Neuronal stem cell (in vitro differentiated cells): Measurements from ENCODE around the gene RPL7A.

Experiments
- DNase-seq: peaks from one replicate; pipeline ENCODE4 v3.0.0-alpha.2; 2013; ENCODE audit warnings: low spot score
- H2AFZ ChIP-seq: one replicate; pipeline ENCODE4 v1.6.1; 2013; ENCODE audit warnings: mild to moderate bottlenecking, low read length, inconsistent platforms
- H2AK5ac ChIP-seq: 2 replicates; pipeline ENCODE4 v1.6.1; 2013; ENCODE audit warnings: low read depth, mild to moderate bottlenecking, inconsistent platforms, low read length, moderate library complexity, mixed read lengths
- H2BK120ac ChIP-seq: 2 replicates; pipeline ENCODE4 v1.6.1; 2013; ENCODE audit warnings: low read depth, mild to moderate bottlenecking, inconsistent platforms, low read length, moderate library complexity, mixed read lengths
- H2BK12ac ChIP-seq: one replicate; pipeline ENCODE4 v1.6.1; 2013; ENCODE audit warnings: low read length, inconsistent platforms
- H2BK15ac ChIP-seq: 2 replicates; pipeline ENCODE4 v1.6.1; 2013; ENCODE audit warnings: mild to moderate bottlenecking, low read length, inconsistent platforms, mixed read lengths
- H2BK5ac ChIP-seq: one replicate; pipeline ENCODE4 v1.6.1; 2013; ENCODE audit warnings: inconsistent platforms, mild to moderate bottlenecking, low read length, moderate library complexity
- H3K14ac ChIP-seq: one replicate; pipeline ENCODE4 v1.6.1; 2013; ENCODE audit warnings: low read length, inconsistent platforms
- H3K18ac ChIP-seq: 2 replicates; pipeline ENCODE4 v1.6.1; 2013; ENCODE audit warnings: low read length, inconsistent platforms
- H3K23ac ChIP-seq: 2 replicates; pipeline ENCODE4 v1.6.1; 2013; ENCODE audit warnings: low read depth, mild to moderate bottlenecking, mixed read lengths, low read length, inconsistent platforms; ENCODE audit not compliant: poor library complexity
- H3K27ac ChIP-seq: replicated peaks from 3 replicates; pipeline ENCODE4 v1.5.1; 2013; ENCODE audit warnings: low read length, inconsistent platforms
- H3K27me3 ChIP-seq, 3 experiments: 2 replicates each; pipeline ENCODE4 v1.6.1; 2013; ENCODE audit warnings: low read length in 3 of 3, mild to moderate bottlenecking in 2 of 3, inconsistent platforms in 1 of 3, low read depth in 1 of 3, mixed read lengths in 1 of 3, moderate library complexity in 1 of 3; ENCODE audit not compliant: control insufficient read depth in 3 of 3, insufficient read depth in 3 of 3
- H3K36me3 ChIP-seq, 2 donors: replicated peaks in 1 of 2; 2 replicates each; pipeline ENCODE4 v1.6.1; 2013; ENCODE audit warnings: low read length in 2 of 2; ENCODE audit not compliant: control insufficient read depth in 2 of 2, insufficient read depth in 2 of 2
- H3K4ac ChIP-seq: 2 replicates; pipeline ENCODE4 v1.6.1; 2013; ENCODE audit warnings: inconsistent platforms, mild to moderate bottlenecking, low read length, moderate library complexity
- H3K4me1 ChIP-seq, 2 donors: 1 replicate in 1 of 2; 2 replicates in 1 of 2; pipeline ENCODE4 v1.6.1; 2013; ENCODE audit warnings: low read length in 2 of 2, low read depth in 1 of 2; ENCODE audit not compliant: control insufficient read depth in 2 of 2, insufficient read depth in 1 of 2
- H3K4me2 ChIP-seq: one replicate; pipeline ENCODE4 v1.6.1; 2013; ENCODE audit warnings: mild to moderate bottlenecking, low read length, inconsistent platforms; ENCODE audit not compliant: insufficient read depth, poor library complexity, severe bottlenecking
- H3K4me3 ChIP-seq, 2 donors: 2 replicates each; pipeline ENCODE4 v1.5.1; 2013; ENCODE audit warnings: low read length in 2 of 2, mild to moderate bottlenecking in 2 of 2, inconsistent platforms in 1 of 2, moderate library complexity in 1 of 2
- H3K79me1 ChIP-seq: one replicate; pipeline ENCODE4 v1.6.1; 2013; ENCODE audit warnings: low read depth, mild to moderate bottlenecking, inconsistent platforms, low read length, moderate library complexity
- H3K9ac ChIP-seq: one replicate; pipeline ENCODE4 v1.6.1; 2013; ENCODE audit warnings: mild to moderate bottlenecking, low read depth, low read length, inconsistent platforms; ENCODE audit not compliant: poor library complexity
- H3K9me3 ChIP-seq, 2 donors: replicated peaks in 1 of 2; 2 replicates each; pipeline versions ENCODE3 to v1.6.1; 2013; ENCODE audit warnings: low read length in 2 of 2, mild to moderate bottlenecking in 2 of 2, inconsistent platforms in 1 of 2, low read depth in 1 of 2, mixed read lengths in 1 of 2, moderate library complexity in 1 of 2; ENCODE audit not compliant: control insufficient read depth in 2 of 2, insufficient read depth in 1 of 2
- H4K8ac ChIP-seq: one replicate; pipeline ENCODE4 v1.6.1; 2013; ENCODE audit warnings: low read depth, mild to moderate bottlenecking, inconsistent platforms, low read length, moderate library complexity
- H4K91ac ChIP-seq: one replicate; pipeline ENCODE4 v1.6.1; 2013; ENCODE audit warnings: low read length, low read depth, mild to moderate bottlenecking, inconsistent platforms; ENCODE audit not compliant: poor library complexity
- whole genome bisulfite sequencing, 2 donors: extraction: QIAGEN DNeasy Blood & Tissue Kit; methylation state at CpG; one replicate each; pipeline ENCODE4 v1.1.7; 2013; ENCODE audit warnings: missing lambda C conversion rate in 2 of 2, mixed read lengths in 1 of 2; ENCODE audit not compliant: insufficient read length in 2 of 2, insufficient replicate concordance in 1 of 2; ENCODE audit errors: extremely low coverage in 2 of 2; 5-methylcytosine and 5-hydroxymethylcytosine counted together

RPL7A gene

DNA sequence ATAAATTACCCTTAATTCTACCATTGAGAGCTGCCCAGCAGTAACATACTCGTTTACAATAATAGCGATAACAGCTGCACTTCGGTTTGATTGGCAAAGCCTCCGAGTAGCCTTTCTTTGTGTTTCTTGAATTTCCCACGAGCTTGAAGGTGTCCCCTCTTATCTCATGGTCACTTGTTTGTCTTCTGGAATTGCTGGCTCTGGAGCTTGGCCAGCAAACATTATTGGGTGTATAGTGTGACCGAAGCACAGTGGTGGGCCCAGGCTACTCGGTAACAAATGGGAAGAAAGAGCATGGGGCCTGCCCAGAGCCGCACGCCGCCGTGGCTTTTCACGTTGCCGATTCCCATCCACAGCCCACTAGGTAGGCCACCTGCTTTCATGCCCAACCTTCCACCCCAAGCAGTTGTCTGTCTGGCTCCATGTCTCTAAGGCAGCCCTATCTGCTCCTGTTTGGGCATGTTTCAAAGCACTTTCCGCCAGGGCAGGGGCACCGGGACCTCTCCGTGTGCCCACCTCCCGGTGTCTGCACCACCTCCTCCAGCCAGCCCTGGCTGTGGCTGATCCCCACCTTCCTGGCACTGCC, 36.8 kb downstream of the RPL7A start:
- H2BK12ac ChIP-seq = no peak overlapping the region
- peaks cover 0 to 3% (median 0%) of the 10 kb centered on the region in 3 experiments for H3K27me3 ChIP-seq
- H3K23ac ChIP-seq = no peak overlapping the region
- no peak overlapping the region for H3K4ac ChIP-seq
- peaks cover 0 to 2% of the 10 kb centered on the region in 2 donors for H3K36me3 ChIP-seq
- no peak overlapping the region for H4K8ac ChIP-seq
- H3K4me1 ChIP-seq = peaks cover 0 to 2% of the 10 kb centered on the region in 2 donors
- H3K9me3 ChIP-seq = peaks cover 0 to 7% of the 10 kb centered on the region in 2 donors
- H3K27ac ChIP-seq = no peak overlapping the region
- DNase-seq = no peak
- H3K9ac ChIP-seq = no peak overlapping the region
- H2BK15ac ChIP-seq = no peak overlapping the region
- no peak overlapping the region for H3K4me3 ChIP-seq
- no peak overlapping the region for H4K91ac ChIP-seq
- H2BK120ac ChIP-seq = no peak overlapping the region
- H3K4me2 ChIP-seq = no peak overlapping the region
- H3K14ac ChIP-seq = peak overlapping the region; percentile 75
- WGBS, 2 donors = no CpG with 5 or more reads among the region's 17 CpGs
- no peak overlapping the region for H2BK5ac ChIP-seq
- H2AK5ac ChIP-seq = peak overlapping the region; percentile 83
- H3K18ac ChIP-seq = peak overlapping the region; percentile 48
- no peak overlapping the region for H2AFZ ChIP-seq
- H3K79me1 ChIP-seq = peaks cover 2% of the 10 kb centered on the region

DNA sequence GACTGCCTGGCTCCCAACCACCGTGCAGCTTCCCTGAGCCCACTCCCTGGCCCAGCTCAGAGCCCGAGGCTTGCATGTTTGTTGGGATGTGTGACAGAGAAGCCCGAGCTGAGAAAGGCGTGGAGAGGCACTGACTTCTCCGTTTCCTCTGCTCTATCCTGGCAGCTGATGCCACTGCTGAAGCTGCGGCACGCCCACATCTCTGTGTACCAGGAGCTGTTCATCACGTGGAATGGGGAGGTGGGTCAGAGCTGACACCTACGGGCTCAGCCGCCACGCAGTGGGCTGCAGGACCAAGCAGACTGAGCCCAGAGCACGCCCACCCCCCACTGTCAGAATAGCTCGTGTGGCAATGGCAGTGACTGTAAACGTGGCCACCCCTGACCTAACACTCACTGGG, 37.4 kb downstream of the RPL7A start:
- Histone ChIP-seq H3K79me1 (peaks cover 2% of the 10 kb centered on the region), H3K4me1 (peaks cover 0 to 2% of the 10 kb centered on the region in 2 donors), H4K8ac (no peak overlapping the region), H2AK5ac (peak overlapping the region; percentile 83), H3K36me3 (peaks cover 0 to 2% of the 10 kb centered on the region in 2 donors), H3K4ac (no peak overlapping the region), H4K91ac (no peak overlapping the region), H3K4me3 (no peak overlapping the region), H3K27ac (no peak overlapping the region), H2BK120ac (no peak overlapping the region), H3K23ac (peak overlapping the region; percentile 73), H3K9me3 (peaks cover 0 to 9% of the 10 kb centered on the region in 2 donors), H2AFZ (no peak overlapping the region), H2BK12ac (peak overlapping the region; percentile 6), H3K14ac (peak overlapping the region; percentile 75), H3K18ac (peak overlapping the region; percentile 48), H3K27me3 (peaks cover 0 to 3% (median 0%) of the 10 kb centered on the region in 3 experiments), H3K4me2 (no peak overlapping the region), H3K9ac (peak overlapping the region; percentile 12), H2BK15ac (peak overlapping the region; percentile 55), H2BK5ac (no peak overlapping the region)
- DNase-seq = no peak
- WGBS, 2 donors = no CpG with 5 or more reads among the region's 14 CpGs

DNA sequence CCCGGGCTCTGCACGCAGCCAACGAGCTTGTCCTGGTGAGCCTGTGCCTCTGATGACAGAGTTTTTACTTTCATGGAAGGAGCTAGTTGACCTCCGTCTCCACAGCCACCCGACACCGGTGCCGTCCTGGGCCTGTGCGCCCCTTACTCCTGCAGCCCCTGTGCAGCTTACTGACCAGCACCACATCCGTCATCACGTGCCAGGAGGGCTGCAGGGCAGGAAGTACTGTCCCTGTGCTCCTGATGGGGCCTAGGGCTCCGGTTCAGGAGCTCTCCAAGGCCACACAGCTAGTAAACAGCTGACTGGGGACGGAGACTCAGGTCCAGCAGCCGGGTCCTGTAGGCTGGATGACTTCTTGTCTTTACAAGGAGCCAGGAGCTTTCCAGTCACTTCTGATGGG, 38.3 kb downstream of the RPL7A start:
- H3K79me1 ChIP-seq = peaks cover 2% of the 10 kb centered on the region

DNA sequence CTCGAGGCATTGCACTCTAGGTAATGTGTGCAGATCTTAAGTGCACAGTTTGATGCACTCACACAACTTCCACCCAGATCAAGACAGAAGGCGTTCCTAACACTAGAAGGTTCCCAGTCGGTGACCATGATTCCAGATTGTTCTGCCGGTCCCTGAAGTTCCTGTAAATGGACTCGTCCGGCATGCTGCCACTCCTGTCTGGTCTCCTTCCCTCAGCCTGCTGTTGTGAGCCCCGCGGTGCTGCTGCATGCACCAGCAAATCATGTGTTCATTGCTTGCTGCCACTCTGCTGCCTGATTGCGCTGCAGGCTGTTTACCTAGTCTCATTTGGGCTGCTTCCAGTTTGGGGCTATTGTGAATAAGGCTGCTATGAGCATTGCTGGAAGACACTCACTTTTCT, 39.7 kb downstream of the RPL7A start:
- Histone ChIP-seq H2BK12ac (no peak overlapping the region), H4K91ac (no peak overlapping the region), H3K27ac (no peak overlapping the region), H3K14ac (no peak overlapping the region), H3K18ac (no peak overlapping the region), H4K8ac (no peak overlapping the region), H2BK15ac (no peak overlapping the region), H2BK120ac (no peak overlapping the region), H3K23ac (no peak overlapping the region), H3K36me3 (peaks cover 0 to under 1% of the 10 kb centered on the region in 2 donors), H3K27me3 (no peaks in the 10 kb centered on the region), H3K79me1 (peaks cover 2% of the 10 kb centered on the region), H3K4me1 (peaks cover 0 to 2% of the 10 kb centered on the region in 2 donors), H3K9me3 (peaks cover 4 to 10% of the 10 kb centered on the region in 2 donors), H3K4me3 (no peak overlapping the region), H2BK5ac (peak overlapping the region; percentile 66), H3K9ac (no peak overlapping the region), H2AK5ac (no peak overlapping the region), H2AFZ (no peak overlapping the region), H3K4me2 (no peak overlapping the region), H3K4ac (no peak overlapping the region)
- DNase-seq = no peak
- WGBS, 2 donors = no CpG with 5 or more reads among the region's 9 CpGs

More for the DNA sequence above, 38.3 kb downstream of the RPL7A start:
- Histone ChIP-seq H3K4me1 (peaks cover 0 to 2% of the 10 kb centered on the region in 2 donors), H2BK5ac (peak overlapping the region; percentile 66), H3K27ac (no peak overlapping the region), H3K4me3 (peak overlapping the region in 1 of 2 donors; percentile 25), H2BK12ac (no peak overlapping the region), H3K4me2 (no peak overlapping the region), H3K18ac (peak overlapping the region; percentile 27), H4K8ac (no peak overlapping the region), H3K14ac (no peak overlapping the region), H3K23ac (peak overlapping the region; percentile 25), H3K4ac (no peak overlapping the region), H2BK15ac (no peak overlapping the region), H2BK120ac (no peak overlapping the region), H3K27me3 (peaks cover 0 to 3% (median 0%) of the 10 kb centered on the region in 3 experiments), H4K91ac (no peak overlapping the region), H2AK5ac (peak overlapping the region; percentile 68), H2AFZ (no peak overlapping the region), H3K9ac (no peak overlapping the region), H3K36me3 (peaks cover 0 to 2% of the 10 kb centered on the region in 2 donors), H3K9me3 (peaks cover 4 to 13% of the 10 kb centered on the region in 2 donors)
- no CpG with 5 or more reads among the region's 13 CpGs for WGBS, 2 donors
- DNase-seq = no peak
